Neural progenitor cell (in vitro differentiated cells): ENCODE data around the gene RGS6. TPM values are rescaled to one million over a fixed set of nuclear protein-coding genes. Genes with fewer than 3 reads are reported as not detected.

Source experiments
- DNase-seq: peaks from one replicate; pipeline ENCODE4 v3.0.0-alpha.2; 2016; ENCODE audit warnings: low spot score
- H2AFZ ChIP-seq: fragments of 200-600 bp; sonication (generic); replicated peaks from 2 replicates; pipeline ENCODE4 v1.6.1; 2016; ENCODE audit warnings: antibody characterized with exemption
- H3F3A ChIP-seq: fragments of 200-600 bp; sonication (generic); 2 replicates; pipeline ENCODE4 v1.6.1; 2016; ENCODE audit warnings: antibody characterized with exemption, low read depth
- H3K27ac ChIP-seq: fragments of 200-600 bp; sonication (generic); 2 replicates; pipeline ENCODE4 v1.5.1; 2016; ENCODE audit warnings: mild to moderate bottlenecking
- H3K27me3 ChIP-seq: fragments of 200-600 bp; sonication (generic); 2 replicates; pipeline ENCODE4 v1.6.1; 2016; ENCODE audit warnings: mild to moderate bottlenecking, moderate library complexity
- H3K36me3 ChIP-seq: fragments of 200-600 bp; sonication (generic); 2 replicates; pipeline ENCODE4 v1.5.1; 2016
- H3K4me1 ChIP-seq: fragments of 200-600 bp; sonication (generic); 2 replicates; pipeline ENCODE4 v1.6.1; 2016; ENCODE audit warnings: mixed run types
- H3K4me2 ChIP-seq: fragments of 200-600 bp; sonication (generic); 2 replicates; pipeline ENCODE4 v1.6.1; 2016
- H3K4me3 ChIP-seq: fragments of 200-600 bp; sonication (generic); 2 replicates; pipeline ENCODE4 v1.5.1; 2016
- H3K79me2 ChIP-seq: fragments of 200-600 bp; sonication (generic); 2 replicates; pipeline ENCODE4 v1.6.1; 2016; ENCODE audit warnings: low read depth
- H3K9ac ChIP-seq: fragments of 200-600 bp; sonication (generic); 2 replicates; pipeline ENCODE4 v1.6.1; 2016
- H3K9me3 ChIP-seq: fragments of 200-600 bp; sonication (generic); 2 replicates; pipeline ENCODE4 v1.5.1; 2016; ENCODE audit warnings: low read depth
- H4K20me1 ChIP-seq: fragments of 200-600 bp; sonication (generic); 2 replicates; pipeline ENCODE4 v1.6.1; 2016; ENCODE audit warnings: low read depth
- H3K27ac Mint-ChIP-seq: 3 replicates; pipeline ENCODE4 v1.8.0; 2021; ENCODE audit warnings: mixed read lengths
- H3K27me3 Mint-ChIP-seq: 2 replicates; pipeline ENCODE4 v1.8.0; 2022; ENCODE audit warnings: low read depth, mild to moderate bottlenecking, inconsistent platforms, moderate library complexity, mixed read lengths; ENCODE audit not compliant: insufficient read depth
- H3K36me3 Mint-ChIP-seq: 3 replicates; pipeline ENCODE4 v1.8.0; 2021; ENCODE audit warnings: mixed read lengths
- H3K4me1 Mint-ChIP-seq: 3 replicates; pipeline ENCODE4 v1.8.0; 2021; ENCODE audit warnings: mixed read lengths
- H3K4me3 Mint-ChIP-seq: 3 replicates; pipeline ENCODE4 v1.8.0; 2021; ENCODE audit warnings: mild to moderate bottlenecking, moderate library complexity, mixed read lengths
- H3K9me3 Mint-ChIP-seq: 3 replicates; pipeline ENCODE4 v1.8.0; 2020; ENCODE audit warnings: mixed read lengths
- CTCF ChIP-seq: fragments of 200-600 bp; sonication (generic); IDR thresholded peaks from 2 replicates; pipeline ENCODE4 v1.5.1; 2017; ENCODE audit warnings: antibody characterized with exemption, mild to moderate bottlenecking
- EZH2 ChIP-seq: fragments of 200-600 bp; sonication (generic); IDR thresholded peaks from 2 replicates; pipeline ENCODE4 v1.6.1; 2017; ENCODE audit warnings: antibody characterized with exemption, mild to moderate bottlenecking, moderate library complexity
- EZH2phosphoT487 ChIP-seq: fragments of 200-600 bp; sonication (generic); IDR thresholded peaks from 2 replicates; pipeline ENCODE4 v1.6.1; 2017; ENCODE audit warnings: antibody characterized with exemption
- total RNA-seq: library from RNA; depleted of rRNA; stranded (reverse); fragments of >200 nt; gene quantifications from 2 replicates; pipeline ENCODE4 v1.2.3, GENCODE V29; 2015; ENCODE audit warnings: low replicate concordance

RGS6 gene
- total RNA-seq, 1 donor from 2014 or later = 0.80 TPM

GRCh38 chr14:72454388-72455160, 522.3 kb downstream of the RGS6 start:
- no peak overlapping the region for H3K27ac ChIP-seq
- no peaks in the 10 kb centered on the region for H3K9me3 ChIP-seq
- H3K4me3 Mint-ChIP-seq = no peak overlapping the region
- H3F3A ChIP-seq = peaks cover 7% of the 10 kb centered on the region
- no peak overlapping the region for H2AFZ ChIP-seq
- H3K27ac Mint-ChIP-seq = peak overlapping the region; percentile 39
- H3K4me3 ChIP-seq = no peak overlapping the region
- no peaks in the 10 kb centered on the region for H4K20me1 ChIP-seq
- no peak for DNase-seq
- H3K4me2 ChIP-seq = no peak overlapping the region
- H3K27me3 ChIP-seq = no peaks in the 10 kb centered on the region
- TF ChIP-seq CTCF = no peak
- no peak for TF ChIP-seq EZH2
- no peak for TF ChIP-seq EZH2phosphoT487
- peaks cover 14% of the 10 kb centered on the region for H3K4me1 ChIP-seq
- no peaks in the 10 kb centered on the region for H3K36me3 ChIP-seq
- peaks cover 4% of the 10 kb centered on the region for H3K9me3 Mint-ChIP-seq
- H3K36me3 Mint-ChIP-seq = no peaks in the 10 kb centered on the region
- H3K4me1 Mint-ChIP-seq = peaks cover 28% of the 10 kb centered on the region
- H3K27me3 Mint-ChIP-seq = peaks cover 6% of the 10 kb centered on the region
- H3K79me2 ChIP-seq = no peaks in the 10 kb centered on the region
- H3K9ac ChIP-seq = no peak overlapping the region

- H3K9me3 ChIP-seq = no peaks in the 10 kb centered on the region
These were observed 525.4 kb downstream of the RGS6 start for GRCh38 chr14:72457641-72458040.

GRCh38 chr14:72462056-72462455, 529.8 kb downstream of the RGS6 start:
- Histone ChIP-seq H3F3A (no peaks in the 10 kb centered on the region), H3K9me3 (peaks cover 8% of the 10 kb centered on the region), H3K4me2 (no peak overlapping the region), H3K27ac (no peak overlapping the region), H3K4me1 (no peaks in the 10 kb centered on the region), H4K20me1 (no peaks in the 10 kb centered on the region), H3K4me3 (no peak overlapping the region), H3K36me3 (no peaks in the 10 kb centered on the region), H3K79me2 (no peaks in the 10 kb centered on the region), H2AFZ (no peak overlapping the region), H3K9ac (no peak overlapping the region), H3K27me3 (no peaks in the 10 kb centered on the region)
- DNase-seq = no peak
- H3K4me1 Mint-ChIP-seq = peaks cover 6% of the 10 kb centered on the region
- H3K27me3 Mint-ChIP-seq = peaks cover 2% of the 10 kb centered on the region
- H3K27ac Mint-ChIP-seq = no peak overlapping the region
- no peak for TF ChIP-seq EZH2phosphoT487
- TF ChIP-seq CTCF = no peak
- TF ChIP-seq EZH2 = no peak
- H3K4me3 Mint-ChIP-seq = no peak overlapping the region
- H3K9me3 Mint-ChIP-seq = peaks cover 23% of the 10 kb centered on the region
- no peaks in the 10 kb centered on the region for H3K36me3 Mint-ChIP-seq

More at GRCh38 chr14:72457641-72458040, 525.4 kb downstream of the RGS6 start:
- no peak overlapping the region for H2AFZ ChIP-seq
- H3K9ac ChIP-seq = no peak overlapping the region
- DNase-seq = no peak
- H3K4me2 ChIP-seq = no peak overlapping the region
- H3K27me3 ChIP-seq = no peaks in the 10 kb centered on the region
- H3K27ac Mint-ChIP-seq = no peak overlapping the region
- H4K20me1 ChIP-seq = no peaks in the 10 kb centered on the region
- no peak overlapping the region for H3K27ac ChIP-seq
- H3K9me3 Mint-ChIP-seq = peaks cover 4% of the 10 kb centered on the region
- no peaks in the 10 kb centered on the region for H3K79me2 ChIP-seq
- no peaks in the 10 kb centered on the region for H3F3A ChIP-seq
- H3K4me1 ChIP-seq = no peaks in the 10 kb centered on the region
- no peaks in the 10 kb centered on the region for H3K36me3 Mint-ChIP-seq
- no peak overlapping the region for H3K4me3 Mint-ChIP-seq
- H3K4me1 Mint-ChIP-seq = peaks cover 8% of the 10 kb centered on the region
- H3K4me3 ChIP-seq = no peak overlapping the region
- no peaks in the 10 kb centered on the region for H3K36me3 ChIP-seq
- TF ChIP-seq CTCF (no peak), EZH2phosphoT487 (no peak), EZH2 (no peak)
- H3K27me3 Mint-ChIP-seq = peaks cover 6% of the 10 kb centered on the region
